H9 (cell line): Measurements from ENCODE around the gene RASSF3. TPM values are rescaled to one million over a fixed set of nuclear protein-coding genes. Genes with fewer than 3 reads are reported as not detected.

Experiments
- DNase-seq: peaks from one replicate; pipeline ENCODE4 v3.0.0-alpha.2; 2017
- H2AFZ ChIP-seq: one replicate; pipeline ENCODE4 v1.6.1; 2013; ENCODE audit warnings: mild to moderate bottlenecking, low read length, control low read depth, moderate library complexity
- H2AK5ac ChIP-seq: 2 replicates; pipeline ENCODE4 v1.6.1; 2013; ENCODE audit warnings: low read length, control low read depth, mixed read lengths; ENCODE audit not compliant: insufficient read length
- H2BK120ac ChIP-seq: one replicate; pipeline ENCODE4 v1.6.1; 2013; ENCODE audit warnings: low read depth, mild to moderate bottlenecking, low read length, control low read depth, inconsistent platforms; ENCODE audit not compliant: poor library complexity, severe bottlenecking
- H2BK12ac ChIP-seq: 2 replicates; pipeline ENCODE4 v1.6.1; 2013; ENCODE audit warnings: low read length, control low read depth, mixed read lengths, low read depth; ENCODE audit not compliant: insufficient read length
- H2BK15ac ChIP-seq: 2 replicates; pipeline ENCODE4 v1.6.1; 2013; ENCODE audit warnings: low read depth, low read length, control low read depth
- H2BK20ac ChIP-seq: one replicate; pipeline ENCODE4 v1.6.1; 2013; ENCODE audit warnings: low read depth, mild to moderate bottlenecking, low read length, control low read depth, inconsistent platforms; ENCODE audit not compliant: poor library complexity, severe bottlenecking
- H2BK5ac ChIP-seq: 2 replicates; pipeline ENCODE4 v1.6.1; 2013; ENCODE audit warnings: low read length, control low read depth, mixed read lengths; ENCODE audit not compliant: insufficient read length
- H3K14ac ChIP-seq: 2 replicates; pipeline ENCODE4 v1.6.1; 2013; ENCODE audit warnings: low read length, control low read depth; ENCODE audit not compliant: insufficient read depth
- H3K18ac ChIP-seq: 2 replicates; pipeline ENCODE4 v1.6.1; 2013; ENCODE audit warnings: low read depth, mild to moderate bottlenecking, mixed read lengths, low read length, control low read depth; ENCODE audit not compliant: insufficient read length
- H3K23ac ChIP-seq: 2 replicates; pipeline ENCODE4 v1.6.1; 2013; ENCODE audit warnings: low read length, control low read depth, mixed read lengths, low read depth; ENCODE audit not compliant: insufficient read length
- H3K23me2 ChIP-seq: 2 replicates; pipeline ENCODE4 v1.6.1; 2013; ENCODE audit warnings: low read depth, mild to moderate bottlenecking, mixed read lengths, low read length, control low read depth; ENCODE audit not compliant: insufficient read length, poor library complexity, severe bottlenecking
- H3K27ac ChIP-seq: 2 replicates; pipeline ENCODE4 v1.5.1; 2013; ENCODE audit warnings: low read length, control low read depth, mixed read lengths, low read depth; ENCODE audit not compliant: insufficient read length
- H3K27me3 ChIP-seq: 2 replicates; pipeline ENCODE4 v1.6.1; 2013; ENCODE audit warnings: low read length, control low read depth, inconsistent platforms; ENCODE audit not compliant: insufficient read depth
- H3K4ac ChIP-seq: 2 replicates; pipeline ENCODE4 v1.6.1; 2013; ENCODE audit warnings: low read depth, mild to moderate bottlenecking, control low read depth, inconsistent platforms, low read length, moderate library complexity
- H3K4me1 ChIP-seq: 2 replicates; pipeline ENCODE4 v1.6.1; 2013; ENCODE audit warnings: low read length, control low read depth, inconsistent platforms; ENCODE audit not compliant: insufficient read depth
- H3K4me2 ChIP-seq: 2 replicates; pipeline ENCODE4 v1.6.1; 2013; ENCODE audit warnings: low read length, control low read depth, mixed read lengths; ENCODE audit not compliant: insufficient read length, insufficient read depth
- H3K56ac ChIP-seq: 2 replicates; pipeline ENCODE4 v1.6.1; 2013; ENCODE audit warnings: low read depth, mild to moderate bottlenecking, mixed read lengths, low read length, control low read depth; ENCODE audit not compliant: insufficient read length
- H3K79me1 ChIP-seq: 2 replicates; pipeline ENCODE4 v1.6.1; 2013; ENCODE audit warnings: low read depth, mild to moderate bottlenecking, moderate library complexity, low read length, control low read depth, inconsistent platforms; ENCODE audit not compliant: insufficient read depth, poor library complexity, severe bottlenecking
- H3K79me2 ChIP-seq: 2 replicates; pipeline ENCODE4 v1.6.1; 2013; ENCODE audit warnings: low read length, control low read depth, inconsistent platforms; ENCODE audit not compliant: insufficient read depth
- H3K9ac ChIP-seq: 2 replicates; pipeline ENCODE4 v1.6.1; 2013; ENCODE audit warnings: low read length, control low read depth, mixed read lengths; ENCODE audit not compliant: insufficient read length; ENCODE audit errors: extremely low read depth
- H3K9me3 ChIP-seq: one replicate; pipeline ENCODE4 v1.6.1; 2013; ENCODE audit warnings: low read depth, low read length, inconsistent platforms; ENCODE audit not compliant: control insufficient read depth
- H3T11ph ChIP-seq: one replicate; pipeline ENCODE4 v1.6.1; 2013; ENCODE audit warnings: mild to moderate bottlenecking, low read length, control low read depth, inconsistent platforms
- H4K20me1 ChIP-seq: one replicate; pipeline ENCODE4 v1.6.1; 2013; ENCODE audit not compliant: control insufficient read depth, insufficient read length, insufficient read depth
- H4K5ac ChIP-seq: 2 replicates; pipeline ENCODE4 v1.6.1; 2013; ENCODE audit warnings: low read depth, mild to moderate bottlenecking, mixed read lengths, low read length, control low read depth; ENCODE audit not compliant: insufficient read length
- H4K8ac ChIP-seq: replicated peaks from 2 replicates; pipeline ENCODE4 v1.6.1; 2013; ENCODE audit warnings: low read length, control low read depth, mixed read lengths, low read depth; ENCODE audit not compliant: insufficient read length
- H4K91ac ChIP-seq: 2 replicates; pipeline ENCODE4 v1.6.1; 2013; ENCODE audit warnings: low read depth, mild to moderate bottlenecking, moderate library complexity, mixed read lengths, low read length, control low read depth; ENCODE audit not compliant: insufficient read length
- H3K27ac Mint-ChIP-seq, 3 experiments: 2 replicates in 2 of 3; 3 replicates in 1 of 3; pipeline ENCODE4 v1.8.0; 2020 to 2021; ENCODE audit warnings: mixed read lengths in 3 of 3, mild to moderate bottlenecking in 1 of 3, moderate library complexity in 1 of 3
- H3K27me3 Mint-ChIP-seq: 2 replicates; pipeline ENCODE4 v1.8.0; 2021; ENCODE audit warnings: low read depth, mild to moderate bottlenecking, moderate library complexity, mixed read lengths
- H3K36me3 Mint-ChIP-seq, 3 experiments: 2 replicates in 2 of 3; 3 replicates in 1 of 3; pipeline ENCODE4 v1.8.0; 2020 to 2021; ENCODE audit warnings: low read depth in 3 of 3, mixed read lengths in 3 of 3; ENCODE audit not compliant: insufficient read depth in 1 of 3
- H3K4me1 Mint-ChIP-seq, 2 experiments: 2 replicates each; pipeline ENCODE4 v1.8.0; 2020; ENCODE audit warnings: mixed read lengths in 2 of 2
- H3K4me3 Mint-ChIP-seq, 2 experiments: 2 replicates in 1 of 2; 3 replicates in 1 of 2; pipeline ENCODE4 v1.8.0; 2020 to 2021; ENCODE audit warnings: mild to moderate bottlenecking in 2 of 2, mixed read lengths in 2 of 2, moderate library complexity in 1 of 2
- H3K9me3 Mint-ChIP-seq, 2 experiments: 2 replicates in 1 of 2; 3 replicates in 1 of 2; pipeline ENCODE4 v1.8.0; 2020; ENCODE audit warnings: mild to moderate bottlenecking in 2 of 2, mixed read lengths in 2 of 2, moderate library complexity in 1 of 2
- WGBS: extraction: QIAGEN DNeasy Blood & Tissue Kit; methylation state at CpG from one replicate; pipeline ENCODE4 v1.1.7; 2013; ENCODE audit warnings: missing lambda C conversion rate, low lambda C conversion rate, mixed read lengths; ENCODE audit not compliant: insufficient read length; ENCODE audit errors: extremely low coverage; 5-methylcytosine and 5-hydroxymethylcytosine counted together
- total RNA-seq: library from RNA; stranded (reverse); gene quantifications from 2 replicates; pipeline ENCODE4 v1.2.1, GENCODE V29; 2021
- TF ChIP-seq, protein P1 (sequence below): fragments of 200-600 bp; sonication (generic); conservative IDR thresholded peaks from 3 replicates; pipeline ENCODE4 v1.8.0; 2021; ENCODE audit warnings: antibody characterized with exemption, mild to moderate bottlenecking

Gene RASSF3
- total RNA-seq, 1 experiment from 2014 or later = 45.1 TPM

DNA sequence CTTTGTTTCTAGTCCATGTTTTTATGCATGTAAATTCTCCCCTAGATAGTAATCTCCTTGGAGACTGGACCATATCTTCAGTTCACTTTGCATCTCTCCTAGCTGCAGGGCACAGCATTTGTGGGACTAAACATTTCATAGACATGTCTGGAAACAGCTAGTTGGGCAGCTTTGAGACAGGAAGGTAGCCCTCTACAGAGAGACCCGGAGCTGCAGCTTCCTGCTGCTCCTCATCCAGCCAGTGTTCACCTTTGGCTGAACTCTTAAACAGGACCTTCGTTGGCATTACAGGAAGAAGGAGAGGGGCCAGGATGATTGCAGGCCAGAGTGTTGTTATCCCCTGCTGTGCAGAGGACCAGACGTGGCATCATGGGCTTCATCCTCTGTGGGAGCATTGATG, 96.0 kb downstream of the RASSF3 start:
- Histone ChIP-seq H3K9ac (no peak overlapping the region), H2BK20ac (no peak overlapping the region), H2BK15ac (no peak overlapping the region), H4K20me1 (no peaks in the 10 kb centered on the region), H2AFZ (no peak overlapping the region), H3K4me1 (no peaks in the 10 kb centered on the region), H3K4me2 (no peak overlapping the region), H3K27ac (no peak overlapping the region), H2BK12ac (no peak overlapping the region), H3K56ac (no peak overlapping the region), H4K8ac (no peak overlapping the region), H3K18ac (no peak overlapping the region), H2AK5ac (no peak overlapping the region), H3K27me3 (no peaks in the 10 kb centered on the region), H4K5ac (no peak overlapping the region), H3K23me2 (no peaks in the 10 kb centered on the region), H2BK5ac (no peak overlapping the region), H3T11ph (no peak overlapping the region), H4K91ac (no peak overlapping the region), H3K14ac (no peak overlapping the region), H3K4ac (no peak overlapping the region), H3K79me2 (no peaks in the 10 kb centered on the region), H3K9me3 (no peaks in the 10 kb centered on the region), H3K23ac (no peak overlapping the region), H3K79me1 (no peaks in the 10 kb centered on the region), H2BK120ac (no peak overlapping the region)
- Mint-ChIP-seq H3K27ac (peak overlapping the region in 2 of 3 experiments; percentile 36 to 50; a peak in 2 of 7 replicates), H3K9me3 (no peaks in the 10 kb centered on the region), H3K4me1 (peaks cover 0 to under 1% of the 10 kb centered on the region in 2 experiments; a peak in 1 of 4 replicates), H3K27me3 (no peaks in the 10 kb centered on the region), H3K4me3 (no peak overlapping the region), H3K36me3 (no peaks in the 10 kb centered on the region; a peak in 2 of 7 replicates)
- DNase-seq = no peak
- no CpG with 5 or more reads among the region's 3 CpGs for WGBS
- TF ChIP-seq, protein P1, sequence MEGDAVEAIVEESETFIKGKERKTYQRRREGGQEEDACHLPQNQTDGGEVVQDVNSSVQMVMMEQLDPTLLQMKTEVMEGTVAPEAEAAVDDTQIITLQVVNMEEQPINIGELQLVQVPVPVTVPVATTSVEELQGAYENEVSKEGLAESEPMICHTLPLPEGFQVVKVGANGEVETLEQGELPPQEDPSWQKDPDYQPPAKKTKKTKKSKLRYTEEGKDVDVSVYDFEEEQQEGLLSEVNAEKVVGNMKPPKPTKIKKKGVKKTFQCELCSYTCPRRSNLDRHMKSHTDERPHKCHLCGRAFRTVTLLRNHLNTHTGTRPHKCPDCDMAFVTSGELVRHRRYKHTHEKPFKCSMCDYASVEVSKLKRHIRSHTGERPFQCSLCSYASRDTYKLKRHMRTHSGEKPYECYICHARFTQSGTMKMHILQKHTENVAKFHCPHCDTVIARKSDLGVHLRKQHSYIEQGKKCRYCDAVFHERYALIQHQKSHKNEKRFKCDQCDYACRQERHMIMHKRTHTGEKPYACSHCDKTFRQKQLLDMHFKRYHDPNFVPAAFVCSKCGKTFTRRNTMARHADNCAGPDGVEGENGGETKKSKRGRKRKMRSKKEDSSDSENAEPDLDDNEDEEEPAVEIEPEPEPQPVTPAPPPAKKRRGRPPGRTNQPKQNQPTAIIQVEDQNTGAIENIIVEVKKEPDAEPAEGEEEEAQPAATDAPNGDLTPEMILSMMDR = no peak
